ENCODE results near the gene REPS1. TPM values are rescaled to one million over a fixed set of nuclear protein-coding genes. Genes with fewer than 3 reads are reported as not detected.

Gene REPS1
- total RNA-seq, 1 donor from 2014 or later = 30.4 TPM

DNA sequence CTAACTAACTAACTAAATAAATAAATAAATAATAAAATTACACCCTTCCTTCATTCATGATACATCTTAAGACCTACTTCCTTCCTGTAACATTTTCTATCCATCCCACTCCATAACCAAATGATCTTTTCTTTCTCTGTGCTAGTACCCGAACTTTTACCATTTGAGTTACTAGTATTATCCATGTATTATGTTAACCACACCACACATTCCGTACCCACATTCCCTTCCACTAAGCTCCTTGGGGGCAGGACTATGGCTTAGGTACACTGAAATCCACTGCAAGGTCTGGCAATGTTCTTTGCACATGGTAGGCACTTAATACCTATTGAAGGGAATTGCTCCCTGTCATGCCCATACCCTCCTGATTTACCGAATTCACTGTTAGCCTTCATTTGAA, 24.9 kb downstream of the REPS1 start:
- Histone ChIP-seq H3K4me1 (peaks cover 0 to 5% of the 10 kb centered on the region in 2 donors), H3K27me3 (no peaks in the 10 kb centered on the region), H3K9me3 (no peaks in the 10 kb centered on the region), H3K36me3 (no peaks in the 10 kb centered on the region), H3K4me3 (no peak overlapping the region), H3K27ac (no peak overlapping the region)
- intact Hi-C loops (cut with DNase I) = no loop called here
- DNase-seq (ENCODE audit: low spot score in 2 of 2) = no peak
- TF ChIP-seq, protein P1, sequence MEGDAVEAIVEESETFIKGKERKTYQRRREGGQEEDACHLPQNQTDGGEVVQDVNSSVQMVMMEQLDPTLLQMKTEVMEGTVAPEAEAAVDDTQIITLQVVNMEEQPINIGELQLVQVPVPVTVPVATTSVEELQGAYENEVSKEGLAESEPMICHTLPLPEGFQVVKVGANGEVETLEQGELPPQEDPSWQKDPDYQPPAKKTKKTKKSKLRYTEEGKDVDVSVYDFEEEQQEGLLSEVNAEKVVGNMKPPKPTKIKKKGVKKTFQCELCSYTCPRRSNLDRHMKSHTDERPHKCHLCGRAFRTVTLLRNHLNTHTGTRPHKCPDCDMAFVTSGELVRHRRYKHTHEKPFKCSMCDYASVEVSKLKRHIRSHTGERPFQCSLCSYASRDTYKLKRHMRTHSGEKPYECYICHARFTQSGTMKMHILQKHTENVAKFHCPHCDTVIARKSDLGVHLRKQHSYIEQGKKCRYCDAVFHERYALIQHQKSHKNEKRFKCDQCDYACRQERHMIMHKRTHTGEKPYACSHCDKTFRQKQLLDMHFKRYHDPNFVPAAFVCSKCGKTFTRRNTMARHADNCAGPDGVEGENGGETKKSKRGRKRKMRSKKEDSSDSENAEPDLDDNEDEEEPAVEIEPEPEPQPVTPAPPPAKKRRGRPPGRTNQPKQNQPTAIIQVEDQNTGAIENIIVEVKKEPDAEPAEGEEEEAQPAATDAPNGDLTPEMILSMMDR (IDR thresholded peaks at IDR 0.05) = no peak

DNA sequence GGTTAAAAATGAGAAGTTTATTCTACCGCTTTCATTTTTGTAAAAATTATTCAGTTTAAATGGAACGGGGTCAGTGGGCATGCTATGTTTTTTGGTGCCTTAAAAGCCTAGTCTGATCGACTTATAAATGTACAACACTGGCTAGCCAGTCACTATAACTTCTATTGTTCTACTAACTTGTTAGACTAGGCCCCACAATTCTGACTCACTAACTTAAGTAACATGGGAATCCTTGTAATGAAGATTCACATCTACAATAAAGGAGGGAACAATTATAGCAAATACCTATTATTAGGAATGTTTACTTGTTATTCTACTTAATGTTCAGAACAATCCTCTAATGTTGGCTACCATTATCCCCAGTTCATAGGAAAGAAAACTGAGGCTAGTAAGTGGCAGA, 28.5 kb downstream of the REPS1 start:
- Histone ChIP-seq H3K27ac (no peak overlapping the region), H3K9me3 (no peaks in the 10 kb centered on the region), H3K4me3 (no peak overlapping the region), H3K36me3 (no peaks in the 10 kb centered on the region), H3K4me1 (peaks cover 0 to 11% of the 10 kb centered on the region in 2 donors), H3K27me3 (no peaks in the 10 kb centered on the region)
- no peak for DNase-seq (ENCODE audit: low spot score in 2 of 2)
- TF ChIP-seq, protein P1 (IDR thresholded peaks at IDR 0.05) = no peak
- intact Hi-C loops (cut with DNase I) = no loop called here

DNA sequence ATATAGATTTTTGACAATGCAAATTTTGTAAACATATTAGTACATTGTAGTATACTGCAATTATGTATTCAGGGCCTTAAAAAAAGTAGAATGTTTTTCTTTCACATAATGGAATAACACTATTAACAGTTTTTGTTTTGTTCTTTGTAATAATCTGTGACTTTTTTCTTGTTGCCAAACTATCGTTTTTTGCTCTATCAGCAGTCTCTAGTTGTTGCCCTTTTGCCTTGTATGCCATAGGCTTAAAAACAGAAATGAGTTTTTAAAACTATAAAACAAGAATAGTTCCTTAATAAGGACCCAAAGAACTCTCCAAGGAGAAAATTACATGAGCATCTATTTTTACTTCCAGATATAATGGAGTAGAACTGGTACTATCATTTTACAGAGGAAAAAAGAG, 29.5 kb downstream of the REPS1 start:
- H3K36me3 ChIP-seq = no peaks in the 10 kb centered on the region
- intact Hi-C loops (cut with DNase I) = no loop called here
- peaks cover 0 to 6% of the 10 kb centered on the region in 2 donors for H3K4me1 ChIP-seq
- no peaks in the 10 kb centered on the region for H3K27me3 ChIP-seq
- TF ChIP-seq, protein P1 (IDR thresholded peaks at IDR 0.05) = no peak
- H3K9me3 ChIP-seq = no peaks in the 10 kb centered on the region
- peak overlapping the region in 1 of 2 donors; percentile 17 for H3K27ac ChIP-seq
- no peak for DNase-seq (ENCODE audit: low spot score in 2 of 2)
- H3K4me3 ChIP-seq = no peak overlapping the region

DNA sequence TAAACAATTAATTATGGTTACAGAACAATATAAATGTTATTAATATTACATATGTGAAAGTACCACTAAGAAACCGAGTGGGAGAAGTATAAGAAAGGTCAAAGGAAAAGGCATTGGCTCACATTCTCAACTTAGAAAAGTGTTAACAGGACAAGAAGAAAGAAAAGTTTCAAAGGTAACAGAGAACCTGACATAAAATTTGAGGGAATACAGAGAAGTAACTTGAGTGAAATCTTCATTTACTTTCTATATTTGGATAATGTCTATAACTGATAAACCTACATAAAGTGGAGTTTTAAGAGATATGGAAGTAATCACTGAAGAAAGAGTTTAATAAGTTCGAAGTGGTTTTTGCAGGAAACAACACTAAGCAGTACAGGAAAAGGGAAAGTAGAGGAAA, 30.1 kb downstream of the REPS1 start:
- no peaks in the 10 kb centered on the region for H3K9me3 ChIP-seq
- DNase-seq (ENCODE audit: low spot score in 2 of 2) = no peak
- intact Hi-C loops (cut with DNase I) = no loop called here
- H3K36me3 ChIP-seq = no peaks in the 10 kb centered on the region
- TF ChIP-seq, protein P1 (IDR thresholded peaks at IDR 0.05) = no peak
- H3K27me3 ChIP-seq = no peaks in the 10 kb centered on the region
- peaks cover 0 to 6% of the 10 kb centered on the region in 2 donors for H3K4me1 ChIP-seq
- H3K27ac ChIP-seq = peak overlapping the region in 1 of 2 donors; percentile 17
- no peak overlapping the region for H3K4me3 ChIP-seq

DNA sequence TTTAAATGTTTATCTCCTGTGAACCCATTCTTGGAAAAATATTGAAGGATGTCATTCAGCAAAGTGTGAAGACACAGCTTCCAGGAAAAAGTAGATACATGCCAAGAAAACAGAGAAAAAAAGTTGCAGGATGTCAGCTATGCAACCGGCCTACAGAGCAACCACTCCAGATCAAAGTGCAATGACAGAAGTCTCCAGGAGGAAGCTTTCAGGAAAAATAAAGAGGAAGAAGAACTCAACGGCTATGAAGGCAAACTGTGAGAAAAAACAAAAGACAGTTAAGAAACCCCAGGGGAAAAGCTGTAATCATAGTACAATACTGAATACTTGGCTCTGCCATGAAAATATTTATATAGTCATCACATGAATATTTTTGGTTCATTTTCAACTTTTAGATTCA, 30.6 kb downstream of the REPS1 start:
- peaks cover 0 to 6% of the 10 kb centered on the region in 2 donors for H3K4me1 ChIP-seq
- peak overlapping the region in 1 of 2 donors; percentile 17 for H3K27ac ChIP-seq
- H3K36me3 ChIP-seq = no peaks in the 10 kb centered on the region
- intact Hi-C loops (cut with DNase I) = no loop called here
- no peaks in the 10 kb centered on the region for H3K9me3 ChIP-seq
- H3K4me3 ChIP-seq = no peak overlapping the region
- no peak for DNase-seq (ENCODE audit: low spot score in 2 of 2)
- H3K27me3 ChIP-seq = no peaks in the 10 kb centered on the region
- TF ChIP-seq, protein P1 (IDR thresholded peaks at IDR 0.05) = no peak
